OCI-LY3 (cell line): ENCODE measurements around the gene ZNF865.

Source experiments
- EZH2phosphoT487 ChIP-seq: fragments of 200-600 bp; shearing (Covaris generic); IDR thresholded peaks from 2 replicates; pipeline ENCODE4 v1.6.1; 2018; ENCODE audit warnings: antibody characterized with exemption, mixed run types, low read depth
- TF ChIP-seq, protein P1 (sequence below): fragments of 200-600, 300-600 bp; sonication (generic); IDR thresholded peaks from 2 replicates; pipeline ENCODE4 v1.5.1; 2014; ENCODE audit warnings: antibody characterized with exemption, low read length, low read depth

DNA sequence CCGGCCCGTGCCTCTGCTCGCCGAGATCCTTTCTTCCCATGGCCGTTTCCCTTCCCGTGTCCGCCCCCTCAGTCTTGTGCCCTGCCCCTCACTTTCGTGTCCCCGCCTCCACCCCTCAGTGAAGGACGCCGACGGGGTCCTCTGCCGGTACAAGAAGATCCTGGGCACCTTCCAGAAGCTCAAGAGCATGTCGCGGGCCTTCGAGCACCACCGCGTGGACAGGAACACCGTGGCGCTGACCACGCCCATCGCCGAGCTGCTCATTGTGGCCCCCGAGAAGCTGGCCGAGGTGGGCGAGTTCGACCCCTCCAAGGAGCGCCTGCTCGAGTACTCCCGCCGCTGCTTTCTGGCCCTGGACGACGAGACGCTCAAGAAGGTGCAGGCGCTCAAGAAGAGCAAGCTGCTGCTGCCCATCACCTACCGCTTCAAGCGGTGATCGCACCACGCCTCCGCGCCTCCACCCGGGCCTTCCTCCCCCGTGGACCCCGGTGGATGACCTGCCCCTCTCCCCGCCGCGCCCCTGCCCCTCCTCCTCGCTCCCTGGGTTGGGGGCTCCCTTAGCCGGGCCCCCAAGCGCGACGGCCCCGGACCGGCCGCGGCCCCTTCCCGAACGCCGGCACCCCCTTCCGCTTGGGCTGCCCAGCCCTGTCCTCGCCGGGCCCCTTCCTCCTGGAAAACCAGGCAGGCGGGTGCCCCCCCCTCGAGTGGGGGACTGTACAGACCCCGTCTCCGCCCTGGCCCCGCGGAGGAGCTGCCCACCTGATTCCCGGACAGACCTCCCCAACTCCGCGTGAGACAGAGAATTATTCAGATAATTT is 47.1 kb downstream of the ZNF865 start:
- TF ChIP-seq, protein P1, sequence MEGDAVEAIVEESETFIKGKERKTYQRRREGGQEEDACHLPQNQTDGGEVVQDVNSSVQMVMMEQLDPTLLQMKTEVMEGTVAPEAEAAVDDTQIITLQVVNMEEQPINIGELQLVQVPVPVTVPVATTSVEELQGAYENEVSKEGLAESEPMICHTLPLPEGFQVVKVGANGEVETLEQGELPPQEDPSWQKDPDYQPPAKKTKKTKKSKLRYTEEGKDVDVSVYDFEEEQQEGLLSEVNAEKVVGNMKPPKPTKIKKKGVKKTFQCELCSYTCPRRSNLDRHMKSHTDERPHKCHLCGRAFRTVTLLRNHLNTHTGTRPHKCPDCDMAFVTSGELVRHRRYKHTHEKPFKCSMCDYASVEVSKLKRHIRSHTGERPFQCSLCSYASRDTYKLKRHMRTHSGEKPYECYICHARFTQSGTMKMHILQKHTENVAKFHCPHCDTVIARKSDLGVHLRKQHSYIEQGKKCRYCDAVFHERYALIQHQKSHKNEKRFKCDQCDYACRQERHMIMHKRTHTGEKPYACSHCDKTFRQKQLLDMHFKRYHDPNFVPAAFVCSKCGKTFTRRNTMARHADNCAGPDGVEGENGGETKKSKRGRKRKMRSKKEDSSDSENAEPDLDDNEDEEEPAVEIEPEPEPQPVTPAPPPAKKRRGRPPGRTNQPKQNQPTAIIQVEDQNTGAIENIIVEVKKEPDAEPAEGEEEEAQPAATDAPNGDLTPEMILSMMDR: no peak
- TF ChIP-seq EZH2phosphoT487: no peak
